Measurements from ENCODE around the gene RGS6.

The RGS6 gene

DNA sequence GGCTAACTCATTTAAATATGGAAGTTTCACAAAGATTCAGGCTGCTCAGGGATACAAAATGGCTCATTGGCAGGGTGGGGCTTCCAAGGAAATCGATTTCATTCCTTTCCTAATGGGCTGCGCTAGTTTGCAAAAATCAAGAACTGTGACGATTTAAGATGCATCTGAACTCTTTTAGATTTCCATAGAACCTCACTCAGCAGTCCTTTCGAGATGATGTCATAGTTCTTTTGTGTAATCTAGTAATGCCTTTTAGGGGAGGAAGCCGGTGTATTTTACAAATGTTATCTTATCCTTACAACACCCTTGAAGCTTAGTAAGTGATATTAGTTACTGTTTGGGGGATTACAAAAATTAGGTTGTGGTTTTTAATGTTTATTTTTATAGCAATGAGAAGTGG, 239.8 kb downstream of the RGS6 start:
- DNase-seq, result no peak

DNA sequence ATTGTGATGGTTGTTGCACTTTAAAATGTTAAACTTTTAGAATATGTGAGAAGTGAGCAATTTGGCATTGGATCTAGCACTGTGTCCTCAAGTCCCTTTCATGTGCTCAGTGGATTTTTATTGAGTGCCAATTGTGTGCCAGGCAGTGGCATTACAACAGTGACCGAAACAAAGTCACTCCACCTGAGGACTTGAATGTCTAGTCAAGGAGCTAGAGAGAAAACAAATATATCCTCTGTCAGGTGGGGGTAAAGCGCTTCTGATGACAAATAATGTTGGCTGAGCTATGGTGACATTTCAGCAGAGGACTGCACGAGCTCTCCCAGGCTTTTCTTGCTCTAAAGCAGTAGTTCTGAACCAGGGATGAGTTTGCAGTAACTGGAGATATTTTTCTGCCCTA, 240.4 kb downstream of the RGS6 start:
- DNase-seq, result no peak

DNA sequence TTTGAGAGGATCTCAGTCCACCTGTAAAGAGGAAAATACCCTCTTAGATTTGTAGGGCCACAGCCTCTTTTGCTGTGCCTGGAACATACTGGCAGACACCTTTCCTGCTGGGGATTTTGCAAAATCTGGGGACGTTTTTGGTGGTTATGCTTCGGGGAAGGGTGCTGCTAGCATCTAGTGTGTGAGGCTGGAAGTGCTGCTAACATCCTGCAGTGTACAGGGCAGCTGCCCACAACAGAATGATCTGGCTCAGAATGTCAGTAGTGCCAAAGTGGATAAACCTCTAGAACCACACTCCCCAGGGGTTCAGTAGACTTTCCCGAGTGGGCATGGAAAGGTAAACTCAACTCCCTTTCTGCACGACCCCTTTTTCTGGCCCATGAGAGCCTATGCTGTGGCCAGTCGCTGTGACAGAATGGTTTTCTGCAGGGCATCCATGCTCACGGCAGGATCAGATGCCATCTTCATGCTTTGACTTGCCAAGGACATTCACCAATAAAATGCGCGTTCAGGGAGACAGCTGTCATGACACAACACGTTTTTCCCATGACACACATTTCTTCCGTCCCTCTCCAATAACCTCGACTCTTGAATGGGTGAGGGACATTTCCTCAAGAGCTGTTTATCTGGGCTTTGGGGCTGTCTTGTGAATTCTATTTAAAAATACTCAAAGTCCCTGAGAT, 240.9 kb downstream of the RGS6 start:
- DNase-seq, result no peak

DNA sequence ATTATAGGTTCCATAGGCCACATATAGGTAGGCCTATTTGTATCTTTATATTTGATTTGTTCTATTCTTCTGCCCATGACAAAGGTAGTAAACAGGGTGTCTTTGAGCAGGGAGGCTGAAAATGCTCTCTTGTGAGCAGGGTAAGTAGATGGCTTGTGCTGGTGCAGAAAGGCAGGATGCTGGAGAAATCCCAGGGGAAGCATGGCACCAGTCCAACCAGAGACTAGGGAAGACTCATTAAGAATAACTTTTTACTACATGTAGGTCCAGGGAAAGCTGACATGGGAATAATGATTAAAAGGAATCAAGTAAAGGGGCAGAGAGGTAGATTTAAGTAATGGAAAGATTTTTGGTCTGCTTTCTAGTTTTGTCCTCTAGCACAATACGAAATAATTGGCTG, 245.0 kb downstream of the RGS6 start:
- DNase-seq, result no peak

DNA sequence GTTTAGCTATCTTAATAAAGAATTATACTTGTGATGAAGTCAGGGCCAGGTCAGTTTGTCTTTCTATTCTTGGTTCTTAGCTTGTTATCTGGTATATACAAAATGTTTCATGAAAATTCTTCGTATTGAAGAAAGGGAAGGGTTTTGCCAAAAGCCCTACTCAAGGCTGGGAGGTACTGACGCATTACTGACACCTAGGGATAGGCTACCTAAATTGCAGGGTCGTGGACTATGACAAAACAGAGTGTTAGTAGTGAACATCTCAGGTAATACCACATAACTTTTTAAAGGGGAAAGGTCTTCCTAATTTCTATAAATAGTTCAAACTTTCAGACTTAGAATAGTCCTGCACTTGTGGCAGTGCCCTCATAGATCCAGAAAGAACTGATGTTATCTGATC, 246.3 kb downstream of the RGS6 start:
- no peak for DNase-seq

DNA sequence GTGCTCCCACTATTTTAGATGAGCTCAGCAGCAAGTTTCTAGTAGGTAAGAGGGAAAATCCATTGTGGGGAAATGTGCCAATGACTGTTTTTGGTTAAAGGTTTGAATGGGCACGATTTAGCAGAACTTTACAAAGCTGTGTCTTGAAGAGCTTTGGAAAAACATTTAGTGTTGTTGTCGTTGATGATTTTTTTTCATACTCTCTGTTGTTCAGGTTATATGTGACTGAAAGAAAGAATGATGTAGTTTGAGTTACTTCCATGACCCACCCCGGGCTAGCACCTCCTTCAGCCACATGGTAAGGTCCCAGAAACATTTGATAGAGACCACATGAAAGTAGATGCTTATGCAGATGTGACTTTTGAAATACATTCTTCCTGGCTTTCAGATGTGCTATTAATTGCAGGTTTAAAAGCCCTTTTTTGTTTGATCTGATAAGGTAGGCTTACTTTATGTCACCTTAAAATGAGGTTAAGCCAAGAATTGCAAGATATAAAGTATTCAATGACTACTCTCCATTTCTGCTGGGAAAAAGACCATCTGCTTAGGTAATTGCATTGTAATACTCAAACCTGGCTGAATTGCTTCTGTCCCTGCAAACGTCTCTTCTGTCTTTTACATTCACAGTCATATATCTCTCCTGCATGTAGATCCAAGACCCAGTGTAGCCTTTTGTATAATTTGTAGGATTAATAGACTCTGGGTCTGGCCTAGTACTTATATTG, 250.6 kb downstream of the RGS6 start:
- DNase-seq, result no peak

DNA sequence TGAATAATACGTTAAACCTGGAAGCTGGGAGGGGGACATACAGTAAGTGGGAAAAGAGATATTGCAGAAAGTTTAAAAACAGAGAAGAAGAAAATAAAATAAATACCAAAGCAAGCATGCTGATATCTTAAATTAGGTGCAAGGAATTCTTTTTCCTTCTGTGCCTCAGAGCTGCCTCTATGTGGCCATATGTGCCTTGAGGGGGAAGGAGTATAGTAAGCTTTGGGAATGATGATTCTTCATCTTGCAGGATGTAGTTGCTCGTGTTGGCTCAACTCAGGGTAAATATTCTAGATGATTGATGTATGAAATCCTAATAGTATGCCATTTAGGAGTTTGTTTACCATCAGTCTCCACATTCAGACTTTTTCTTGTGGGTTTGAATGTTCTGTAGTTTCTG, 251.4 kb downstream of the RGS6 start:
- DNase-seq, result no peak

DNA sequence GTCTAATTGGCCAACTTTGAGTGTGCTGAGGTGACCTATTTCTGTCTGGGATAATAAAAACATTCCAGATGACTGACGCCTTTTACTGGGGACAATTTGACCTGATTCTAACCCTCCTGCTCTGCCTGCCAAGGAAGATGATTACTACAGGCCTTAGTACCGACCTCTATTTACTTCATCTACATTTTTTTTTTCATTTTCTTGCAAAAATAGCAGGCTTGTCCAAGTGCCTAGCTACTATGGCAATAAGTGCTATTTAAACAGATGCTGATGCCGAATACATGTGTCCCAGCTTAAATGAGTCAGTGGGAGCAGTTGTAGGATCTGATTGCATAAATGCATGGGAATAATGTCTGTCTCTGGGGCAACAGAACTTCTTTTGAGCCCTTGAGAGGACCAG, 254.3 kb downstream of the RGS6 start:
- DNase-seq, result no peak

DNA sequence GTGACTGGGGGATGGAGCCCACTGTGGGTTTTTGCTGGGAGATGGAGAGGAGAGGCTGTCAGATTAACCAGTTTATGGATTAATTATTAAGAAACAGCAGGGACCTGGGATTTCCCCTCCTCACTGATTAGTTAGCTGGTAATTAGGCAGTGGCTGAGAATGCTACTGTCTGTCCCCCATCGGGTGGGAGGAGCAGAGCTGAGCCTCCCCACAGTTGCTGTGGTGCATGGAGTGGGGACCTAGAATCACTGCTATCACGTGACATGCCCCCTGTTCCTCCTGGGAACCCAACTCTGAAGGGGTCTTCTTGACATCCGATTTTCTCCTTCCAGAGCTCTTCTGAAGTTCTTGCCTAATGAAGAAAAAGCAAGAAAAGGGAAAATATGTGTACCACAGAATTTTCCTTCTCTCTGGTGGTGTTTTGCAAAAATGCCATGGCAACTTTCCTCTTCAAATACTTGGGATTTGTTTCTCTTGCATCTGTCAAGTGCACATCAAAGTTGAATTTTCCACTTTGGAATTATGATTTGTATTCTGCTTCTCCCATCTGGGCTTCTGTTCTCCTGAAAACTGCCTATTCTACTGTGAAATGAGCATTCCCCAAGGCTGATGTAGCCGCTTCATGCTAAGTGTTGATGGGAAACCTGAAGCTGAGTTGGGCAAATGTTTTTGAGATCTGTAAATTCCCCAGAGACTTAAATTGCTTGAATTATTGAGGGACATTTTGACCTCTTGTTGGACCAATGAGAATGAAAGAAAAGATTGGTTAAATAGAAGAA, 264.2 kb downstream of the RGS6 start:
- DNase-seq, result no peak

DNA sequence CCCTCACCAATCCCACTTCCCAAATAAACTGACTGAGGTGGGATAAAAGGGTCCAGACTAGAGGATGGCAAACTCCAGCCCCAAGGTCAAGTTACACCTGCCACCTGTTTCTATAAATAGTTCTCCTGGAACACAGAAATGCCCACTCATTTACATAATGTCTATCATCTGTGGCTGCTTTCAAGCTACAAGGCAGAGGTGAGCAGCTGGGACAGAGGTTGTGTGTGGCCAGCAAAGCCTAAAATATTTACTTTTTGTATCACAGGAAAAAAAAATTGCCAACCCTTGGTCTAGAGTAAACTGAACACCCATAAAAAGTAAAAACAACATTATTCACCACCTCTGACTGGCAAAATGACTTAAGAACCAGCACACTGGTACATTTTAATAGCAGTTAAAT, 269.4 kb downstream of the RGS6 start:
- no peak for DNase-seq

DNA sequence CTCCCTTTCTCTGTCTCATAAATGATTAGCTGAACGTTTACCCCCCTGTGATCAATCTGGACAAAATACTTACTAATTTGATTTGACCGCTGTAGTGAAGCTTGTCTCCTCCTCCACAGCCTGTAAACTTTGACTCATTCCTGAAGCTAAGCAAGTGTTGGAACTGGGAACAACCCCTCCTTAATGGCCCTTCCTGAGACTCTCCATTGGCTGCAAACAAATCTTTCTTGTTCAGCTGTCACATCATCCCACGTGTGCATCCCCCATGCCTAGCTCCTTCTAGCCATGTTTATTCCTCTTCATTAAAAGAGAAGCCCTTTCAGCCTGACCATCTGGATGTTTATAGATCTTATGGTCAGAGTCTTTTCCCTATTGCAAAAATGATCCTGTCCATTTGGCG, 281.2 kb downstream of the RGS6 start:
- DNase-seq, result no peak

DNA sequence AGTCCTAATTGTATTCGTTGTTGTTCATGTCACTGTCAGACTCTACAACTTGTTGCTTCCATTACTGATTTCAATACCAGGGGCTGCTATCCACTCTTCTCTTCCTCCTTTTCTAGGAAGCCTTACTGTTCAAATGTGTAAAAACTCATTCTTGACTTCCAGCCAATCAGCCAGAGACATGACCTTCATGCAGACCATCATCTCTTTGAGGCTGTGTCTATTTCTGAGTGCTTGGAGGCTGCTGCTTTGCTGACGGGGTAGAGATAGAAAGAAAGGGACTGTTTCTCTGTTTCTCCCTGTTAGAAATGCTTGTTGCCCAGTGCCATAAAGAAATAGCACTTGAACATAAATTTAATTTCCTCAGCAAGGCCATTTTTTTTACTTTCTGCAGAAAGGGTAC, 282.9 kb downstream of the RGS6 start:
- DNase-seq, result no peak

DNA sequence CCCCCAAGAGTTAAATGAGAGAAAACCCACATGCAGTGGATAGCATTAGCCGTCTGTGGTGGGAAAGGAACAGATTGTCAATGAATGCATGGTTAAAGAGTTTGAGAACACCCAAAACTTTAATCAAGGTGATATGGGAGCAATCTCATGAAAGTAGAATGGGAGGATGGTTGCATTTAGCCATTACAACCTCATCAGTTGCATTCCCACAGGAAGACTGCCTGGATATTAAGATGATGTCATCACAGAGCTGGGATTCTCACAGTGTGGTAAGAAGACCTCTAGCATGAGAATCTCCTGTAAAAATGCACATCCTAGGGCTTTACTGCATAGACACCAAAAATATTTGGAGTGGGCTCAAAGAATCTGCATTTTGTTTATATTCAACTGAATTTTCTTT, 284.9 kb downstream of the RGS6 start:
- no peak for DNase-seq

DNA sequence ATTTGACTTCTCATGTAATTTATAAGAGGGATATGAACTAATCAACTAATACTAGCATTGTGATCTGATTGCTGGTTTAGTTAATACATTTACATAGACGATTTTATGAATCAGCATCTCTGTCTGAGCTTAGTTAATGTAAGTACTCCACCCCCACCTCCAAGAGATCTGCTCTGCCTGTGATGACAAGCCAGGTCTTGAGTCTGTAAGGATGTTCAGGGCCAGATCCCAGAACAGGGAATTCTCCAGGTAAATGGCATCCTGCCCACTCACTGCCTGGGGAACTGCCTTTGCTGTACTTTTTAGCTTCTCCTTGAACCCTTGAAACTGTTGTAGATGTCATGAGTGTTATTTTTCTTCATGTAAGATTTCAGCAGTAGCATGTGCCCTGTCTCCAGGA, 289.8 kb downstream of the RGS6 start:
- DNase-seq, result no peak

DNA sequence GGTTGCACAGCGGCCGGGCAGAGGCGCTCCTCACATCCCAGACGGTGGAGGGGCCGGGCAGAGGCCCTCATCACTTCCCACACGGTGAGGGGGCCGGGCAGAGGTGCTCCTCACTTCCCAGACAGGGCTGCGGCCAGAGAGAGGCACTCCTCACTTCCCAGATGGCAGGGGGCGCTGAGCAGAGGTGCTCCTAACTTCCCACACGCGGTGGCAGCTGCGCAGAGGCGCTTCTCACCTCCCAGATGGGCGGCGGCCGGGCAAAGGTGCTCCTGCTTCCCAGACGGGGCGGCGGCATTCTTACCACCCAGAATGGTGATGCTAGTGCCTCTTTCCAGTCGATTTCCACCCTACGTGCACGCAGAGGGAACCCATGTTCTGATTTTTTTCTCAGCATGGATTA, 304.4 kb downstream of the RGS6 start:
- DNase-seq, result no peak

DNA sequence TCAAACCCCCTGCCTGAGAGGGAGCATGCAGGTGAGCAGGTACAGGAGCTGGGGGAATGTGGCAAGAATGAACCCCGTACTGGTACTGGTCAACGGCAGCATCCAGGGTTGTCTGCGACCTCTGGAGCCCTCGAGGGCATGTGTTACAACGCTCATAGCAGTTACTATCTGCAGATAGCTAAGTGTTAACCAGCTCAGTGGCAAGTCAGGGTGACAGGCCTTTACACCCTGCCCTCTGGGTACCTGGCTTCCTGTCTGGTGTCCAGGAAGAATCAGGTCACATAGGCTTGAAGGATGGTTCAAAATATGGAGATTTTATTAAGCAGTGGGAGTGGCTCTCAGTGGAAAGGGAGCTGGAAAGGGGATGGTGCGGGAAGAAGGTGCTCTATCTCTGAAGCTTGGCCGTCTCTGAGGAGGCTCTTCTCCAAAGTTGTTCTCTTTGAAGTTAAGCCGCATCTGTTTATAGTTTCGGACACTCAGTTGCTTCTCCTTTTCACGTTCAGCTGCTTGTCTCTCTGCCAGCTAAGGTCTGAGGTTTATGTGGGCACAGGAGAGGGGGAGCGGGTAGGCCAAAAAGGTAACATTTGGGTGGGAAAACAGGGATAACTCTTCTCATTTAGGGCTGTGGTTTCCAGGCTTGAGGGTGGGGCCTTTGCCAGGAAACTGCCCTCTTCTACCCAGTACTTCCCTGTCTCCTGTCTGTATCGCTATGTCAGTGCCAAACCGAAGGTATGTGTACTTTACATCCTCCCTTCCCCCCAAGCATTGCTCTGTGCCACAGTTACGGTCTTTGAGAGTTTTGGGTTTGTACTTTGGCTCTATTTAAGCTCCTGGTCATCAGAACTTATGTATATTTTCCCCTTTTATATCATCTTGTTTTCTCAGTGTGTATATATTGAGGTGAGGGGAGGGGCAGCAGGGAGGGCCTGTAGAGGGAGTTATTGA, 305.8 kb downstream of the RGS6 start:
- no peak for DNase-seq

DNA sequence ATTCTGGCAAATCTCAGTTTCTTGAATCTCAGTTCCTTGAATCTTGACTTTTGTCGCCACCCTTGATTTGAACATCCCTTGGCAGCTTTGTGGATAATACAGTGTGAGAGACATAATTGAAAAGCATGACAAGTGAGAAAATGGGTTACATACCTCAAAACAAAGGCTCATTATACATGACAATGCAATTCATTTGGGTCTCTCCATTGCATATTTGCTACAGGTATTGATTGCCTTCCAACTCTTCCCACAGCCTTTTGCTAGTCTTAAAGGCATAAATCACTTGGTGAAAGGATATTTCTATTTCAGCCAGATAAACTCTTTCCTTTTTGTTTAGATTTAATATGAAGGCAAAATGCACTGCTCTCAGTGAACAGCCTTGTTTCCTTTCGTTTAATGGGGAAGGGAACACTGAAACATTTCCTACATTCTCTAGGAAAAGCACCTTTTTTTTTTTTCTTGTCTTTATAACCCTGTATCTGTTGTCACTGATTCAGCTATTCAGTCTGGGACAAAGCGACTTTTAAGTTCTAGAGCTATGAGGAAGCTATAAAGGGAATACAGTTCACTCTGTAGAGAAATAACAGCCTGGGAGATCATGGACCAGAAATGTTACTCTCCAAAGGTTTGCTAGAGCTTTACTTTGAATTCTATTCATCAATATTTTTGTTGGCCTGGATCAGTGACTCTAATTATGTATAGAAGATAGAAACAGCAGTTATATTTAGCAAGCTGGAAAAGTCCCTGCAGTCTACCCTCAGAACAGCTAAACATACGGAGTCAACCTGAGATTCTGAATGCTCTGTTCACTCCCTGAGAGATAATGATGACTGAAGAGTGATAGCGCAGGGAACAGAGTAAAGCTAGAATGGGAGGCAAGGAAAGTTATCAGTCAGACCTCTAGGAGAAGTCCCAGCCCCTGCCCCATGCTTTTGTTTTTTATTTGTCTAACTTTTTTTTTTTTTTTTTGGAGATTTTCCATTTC, 311.4 kb downstream of the RGS6 start:
- no peak for DNase-seq

DNA sequence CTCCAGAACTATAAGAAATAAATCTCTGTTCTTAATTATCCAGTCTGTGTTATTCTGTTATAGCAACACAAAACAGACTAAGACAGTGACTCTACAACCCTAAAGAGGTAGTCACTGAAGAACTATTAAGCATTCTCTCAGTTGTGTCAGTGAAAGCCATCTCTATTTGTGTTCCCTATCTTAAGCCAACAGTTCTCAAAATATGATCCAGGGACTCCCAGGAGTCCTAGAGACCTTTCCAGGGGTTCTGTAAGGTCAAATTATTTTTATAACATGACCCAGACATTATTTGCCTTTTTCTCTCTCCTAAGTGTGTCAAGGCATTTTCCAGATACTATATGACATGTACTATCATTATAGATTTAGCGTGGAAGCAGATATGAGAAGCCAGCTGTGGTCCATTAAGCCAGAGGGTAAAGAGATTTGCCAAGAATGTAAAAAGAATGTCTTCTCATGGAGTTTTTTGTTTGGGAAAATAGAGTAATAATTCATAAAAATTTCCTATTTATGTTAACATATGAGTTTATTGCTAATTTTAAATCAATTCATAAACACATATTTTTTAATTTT, 315.8 kb downstream of the RGS6 start:
- no peak for DNase-seq

DNA sequence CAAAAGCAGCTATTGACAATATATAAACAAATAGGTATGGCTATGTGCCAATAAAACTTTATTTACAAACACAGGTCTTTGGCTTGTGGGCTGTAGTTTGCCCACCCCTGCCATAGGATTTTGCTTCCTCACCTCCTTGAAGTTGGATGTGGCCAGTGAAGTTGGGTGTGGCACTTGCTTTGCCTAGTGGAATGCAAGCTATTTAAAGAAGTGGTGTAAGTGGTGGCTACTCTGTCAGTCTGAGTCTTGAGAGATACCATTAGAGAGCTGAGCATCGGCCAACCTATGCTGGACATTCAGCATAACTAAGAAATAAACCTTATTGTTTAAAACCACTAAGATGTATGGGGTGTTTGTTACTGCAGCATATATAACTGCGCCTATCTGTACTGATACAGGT, 321.3 kb downstream of the RGS6 start:
- DNase-seq, result no peak

DNA sequence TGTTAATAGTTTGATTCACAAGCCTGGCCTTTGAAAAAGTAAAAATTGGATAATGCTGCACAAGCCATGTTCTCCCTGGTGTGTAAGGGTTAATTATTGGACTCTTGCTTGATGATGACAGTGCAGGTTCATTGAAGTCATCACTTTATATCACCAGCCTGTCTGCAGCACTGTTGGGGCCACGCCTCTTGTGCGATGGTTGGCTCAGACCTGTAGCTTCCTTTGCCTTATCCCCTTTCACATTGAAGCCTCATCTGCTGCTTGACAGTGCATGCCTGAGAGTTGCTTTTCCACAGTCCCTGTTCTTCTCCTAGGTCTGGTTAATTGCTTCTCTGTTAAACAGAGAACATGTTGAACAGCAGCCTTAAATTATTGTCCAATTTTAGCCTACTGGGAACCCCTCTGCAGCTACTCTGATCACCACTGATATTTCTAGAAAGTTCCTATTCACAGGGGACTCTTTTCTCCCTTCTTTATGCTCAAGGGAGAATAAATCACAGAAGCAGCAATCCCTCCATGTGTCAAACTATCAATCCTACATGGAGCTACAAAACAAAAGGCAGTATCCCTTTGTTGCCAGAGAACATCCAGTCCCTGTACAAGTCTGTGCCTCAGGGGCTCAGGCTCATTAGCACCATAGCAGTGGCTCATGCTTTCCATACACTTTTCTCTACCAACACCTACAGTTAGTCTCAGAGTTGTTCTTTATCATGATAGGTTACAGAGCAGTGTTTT, 322.1 kb downstream of the RGS6 start:
- no peak for DNase-seq
